ENCODE measurements around the gene AATF.

- TF ChIP-seq CTCF (conservative IDR thresholded peaks at IDR 0.05; ENCODE audit: low read length) = no peak
- TF ChIP-seq EZH2phosphoT487 (IDR thresholded peaks at IDR 0.05; ENCODE audit: borderline replicate concordance) = no peak
These were observed 30.5 kb upstream of the AATF start for GRCh38 chr17:36918211-36918691.

Data from Loucy (cell line).